Hepatocyte (in vitro differentiated cells): Measurements from ENCODE around the gene ESX1. TPM values are rescaled to one million over a fixed set of nuclear protein-coding genes. Genes with fewer than 3 reads are reported as not detected.

Experiments used
- DNase-seq: peaks from one replicate; pipeline ENCODE4 v3.0.0-alpha.2; 2016; ENCODE audit warnings: low spot score
- H2AFZ ChIP-seq: fragments of 200-600 bp; sonication (generic); 2 replicates; pipeline ENCODE4 v1.6.0; 2016; ENCODE audit warnings: antibody characterized with exemption, mild to moderate bottlenecking
- H3K27ac ChIP-seq: fragments of 200-600 bp; sonication (generic); 2 replicates; pipeline ENCODE4 v1.5.1; 2016; ENCODE audit warnings: mild to moderate bottlenecking
- H3K27me3 ChIP-seq: fragments of 200-600 bp; sonication (generic); 2 replicates; pipeline ENCODE4 v1.6.1; 2016
- H3K36me3 ChIP-seq: fragments of 200-600 bp; sonication (generic); replicated peaks from 2 replicates; pipeline ENCODE4 v1.5.1; 2016; ENCODE audit warnings: low read depth; ENCODE audit not compliant: insufficient read depth
- H3K4me1 ChIP-seq: fragments of 200-600 bp; sonication (generic); 2 replicates; pipeline ENCODE4 v1.5.1; 2016; ENCODE audit warnings: mild to moderate bottlenecking, moderate library complexity; ENCODE audit not compliant: insufficient read depth
- H3K4me2 ChIP-seq: fragments of 200-600 bp; sonication (generic); 2 replicates; pipeline ENCODE4 v1.6.0; 2016
- H3K4me3 ChIP-seq: fragments of 200-600 bp; sonication (generic); 2 replicates; pipeline ENCODE4 v1.5.1; 2016; ENCODE audit warnings: mild to moderate bottlenecking
- H3K79me2 ChIP-seq: fragments of 200-600 bp; sonication (generic); 2 replicates; pipeline ENCODE4 v1.6.0; 2017; ENCODE audit warnings: mild to moderate bottlenecking
- H3K9me2 ChIP-seq: fragments of 200-600 bp; sonication (generic); replicated peaks from 2 replicates; pipeline ENCODE4 v1.6.0; 2017; ENCODE audit warnings: mild to moderate bottlenecking; ENCODE audit not compliant: insufficient read depth
- H3K9me3 ChIP-seq: fragments of 200-600 bp; sonication (generic); 2 replicates; pipeline ENCODE4 v1.5.1; 2016; ENCODE audit warnings: low read depth, mild to moderate bottlenecking
- H4K20me1 ChIP-seq: fragments of 200-600 bp; sonication (generic); 2 replicates; pipeline ENCODE4 v1.6.0; 2016; ENCODE audit warnings: mild to moderate bottlenecking; ENCODE audit not compliant: insufficient read depth, poor library complexity, severe bottlenecking
- CTCF ChIP-seq: fragments of 200-600 bp; sonication (generic); IDR thresholded peaks from 2 replicates; pipeline ENCODE4 v1.5.1; 2016; ENCODE audit warnings: antibody characterized with exemption, mild to moderate bottlenecking; ENCODE audit not compliant: poor library complexity
- EZH2 ChIP-seq: fragments of 200-600 bp; sonication (generic); IDR thresholded peaks from 2 replicates; pipeline ENCODE4 v1.6.1; 2016; ENCODE audit warnings: antibody characterized with exemption, mild to moderate bottlenecking, borderline replicate concordance
- EZH2phosphoT487 ChIP-seq: fragments of 200-600 bp; sonication (generic); IDR thresholded peaks from one replicate; pipeline ENCODE4 v1.6.1; 2018; ENCODE audit warnings: antibody characterized with exemption, mild to moderate bottlenecking, low read depth, moderate library complexity; ENCODE audit not compliant: unreplicated experiment, severe bottlenecking
- WGBS: methylation state at CpG from one replicate; pipeline ENCODE4 v1.1.6; 2016; ENCODE audit warnings: low lambda C conversion rate; ENCODE audit errors: missing lambda C conversion rate; 5-methylcytosine and 5-hydroxymethylcytosine counted together
- polyA plus RNA-seq: library from polyadenylated mRNA; unstranded; fragments of >200 nt; fragmentation: Nextera tagmentation; extraction: Ambion mirVana; gene quantifications from 2 replicates; pipeline ENCODE4 v1.2.1, GENCODE V29; 2016
- total RNA-seq: library from RNA; depleted of rRNA; stranded (reverse); fragments of >200 nt; gene quantifications from 2 replicates; pipeline ENCODE4 v1.2.3, GENCODE V29; 2014

Gene ESX1
- total and polyA plus RNA-seq, 2 experiments from 2014 or later: not detected

- no peaks in the 10 kb centered on the region for H3K27me3 ChIP-seq
- H3K9me3 ChIP-seq: no peaks in the 10 kb centered on the region
- no peaks in the 10 kb centered on the region for H3K4me1 ChIP-seq
- TF ChIP-seq CTCF (no peak), EZH2 (no peak), EZH2phosphoT487 (no peak)
- no peaks in the 10 kb centered on the region for H3K79me2 ChIP-seq
- no peaks in the 10 kb centered on the region for H3K9me2 ChIP-seq
- no peaks in the 10 kb centered on the region for H4K20me1 ChIP-seq
- no peak overlapping the region for H3K4me2 ChIP-seq
- H3K27ac ChIP-seq: no peak overlapping the region
- H3K4me3 ChIP-seq: no peak overlapping the region
- 51% methylated on average over 5 of the region's 5 CpGs for WGBS
- H2AFZ ChIP-seq: no peak overlapping the region
- no peak for DNase-seq
- no peaks in the 10 kb centered on the region for H3K36me3 ChIP-seq
Observed at GRCh38 chrX:104211187-104211586, 43.5 kb downstream of the ESX1 start.

GRCh38 chrX:104205548-104205947 lies 49.2 kb downstream of the ESX1 start:
- no peaks in the 10 kb centered on the region for H3K4me1 ChIP-seq
- 82% methylated on average over 5 of the region's 5 CpGs for WGBS
- no peak for TF ChIP-seq EZH2

More at GRCh38 chrX:104205548-104205947, 49.2 kb downstream of the ESX1 start:
- H3K9me3 ChIP-seq: no peaks in the 10 kb centered on the region
- no peak overlapping the region for H3K4me2 ChIP-seq
- H3K4me3 ChIP-seq: no peak overlapping the region
- DNase-seq: no peak
- no peak overlapping the region for H2AFZ ChIP-seq
- H3K27me3 ChIP-seq: no peaks in the 10 kb centered on the region
- H4K20me1 ChIP-seq: no peaks in the 10 kb centered on the region
- H3K27ac ChIP-seq: no peak overlapping the region
- no peaks in the 10 kb centered on the region for H3K36me3 ChIP-seq
- H3K79me2 ChIP-seq: no peaks in the 10 kb centered on the region
- no peaks in the 10 kb centered on the region for H3K9me2 ChIP-seq

Other genes starting within 250 kb of the ESX1 start
- not detected in 2 replicates for gene H2BW1, start 241.2 kb downstream of the ESX1 start, total RNA-seq
- gene H2BW1, start 241.2 kb downstream of the ESX1 start, polyA plus RNA-seq: not detected in 2 replicates
- not detected in 2 replicates for gene H2BW2, start 215.0 kb downstream of the ESX1 start, total RNA-seq
- not detected in 2 replicates for gene H2BW2, start 215.0 kb downstream of the ESX1 start, polyA plus RNA-seq
- gene TMSB15C, start 178.7 kb downstream of the ESX1 start, total RNA-seq: 4.6 and 7.5 TPM in 2 replicates
- 0.95 and 1.5 TPM in 2 replicates for gene TMSB15C, start 178.7 kb downstream of the ESX1 start, polyA plus RNA-seq
- gene ZCCHC18, start 142.4 kb downstream of the ESX1 start, total RNA-seq: 0.56 and 0.57 TPM in 2 replicates
- 1.2 and 5.7 TPM in 2 replicates for gene ZCCHC18, start 142.4 kb downstream of the ESX1 start, polyA plus RNA-seq
- gene SLC25A53, start 97.9 kb downstream of the ESX1 start, total RNA-seq: 5.5 and 6.8 TPM in 2 replicates
- 4.8 and 5.7 TPM in 2 replicates for gene SLC25A53, start 97.9 kb downstream of the ESX1 start, polyA plus RNA-seq
- 23.3 and 29.1 TPM in 2 replicates for gene FAM199X, start 88.5 kb downstream of the ESX1 start, total RNA-seq
- 9.2 and 11.7 TPM in 2 replicates for gene FAM199X, start 88.5 kb downstream of the ESX1 start, polyA plus RNA-seq